DND-41 (cell line): ENCODE measurements around the gene TADA2A.

Experiments
- ATAC-seq: fragments of 200-7000 bp; cut with Tn5 transposase; 3 replicates; pipeline ENCODE4 v1.9.1; 2021; ENCODE audit warnings: low read depth; ENCODE audit not compliant: insufficient read depth
- DNase-seq: peaks from one replicate; pipeline ENCODE4 v3.0.0-alpha.2; 2020
- H2AFZ ChIP-seq: 2 replicates; pipeline ENCODE4 v1.6.0; 2012; ENCODE audit warnings: low read depth, low read length
- H3K27ac ChIP-seq: 2 replicates; pipeline ENCODE4 v1.5.1; 2012; ENCODE audit warnings: low read length, inconsistent platforms
- H3K27me3 ChIP-seq: fragments of 200-600 bp; sonication (generic); 2 replicates; pipeline ENCODE4 v1.6.0; 2012; ENCODE audit warnings: low read length, mild to moderate bottlenecking, inconsistent platforms; ENCODE audit not compliant: insufficient read depth, poor library complexity
- H3K36me3 ChIP-seq: 2 replicates; pipeline ENCODE4 v1.5.1; 2012; ENCODE audit warnings: low read length, inconsistent platforms; ENCODE audit not compliant: insufficient read depth
- H3K4me1 ChIP-seq: 2 replicates; pipeline ENCODE4 v1.5.1; 2012; ENCODE audit warnings: mild to moderate bottlenecking, low read length; ENCODE audit not compliant: insufficient read depth
- H3K4me2 ChIP-seq: 2 replicates; pipeline ENCODE4 v1.6.0; 2012; ENCODE audit warnings: mild to moderate bottlenecking, moderate library complexity, low read length, inconsistent platforms; ENCODE audit not compliant: insufficient read depth
- H3K4me3 ChIP-seq, 2 experiments: fragments of 200-600 bp in 1 of 2; shearing (Covaris generic) in 1 of 2; 2 replicates each; pipeline ENCODE4 v1.5.1; 2012 to 2016; ENCODE audit warnings: inconsistent platforms in 2 of 2, low read length in 2 of 2, mild to moderate bottlenecking in 2 of 2, low read depth in 1 of 2, moderate library complexity in 1 of 2
- H3K79me2 ChIP-seq: 2 replicates; pipeline ENCODE4 v1.6.0; 2012; ENCODE audit warnings: low read length, inconsistent platforms; ENCODE audit not compliant: insufficient read depth
- H3K9ac ChIP-seq: 2 replicates; pipeline ENCODE4 v1.6.0; 2012; ENCODE audit warnings: low read depth, mild to moderate bottlenecking, inconsistent platforms, low read length, moderate library complexity
- H3K9me3 ChIP-seq: 2 replicates; pipeline ENCODE4 v1.5.1; 2012; ENCODE audit warnings: low read length, moderate library complexity, mild to moderate bottlenecking, inconsistent platforms; ENCODE audit not compliant: insufficient read depth, severe bottlenecking
- H4K20me1 ChIP-seq: 2 replicates; pipeline ENCODE4 v1.6.0; 2012; ENCODE audit warnings: low read length; ENCODE audit not compliant: insufficient read depth
- EZH2 ChIP-seq: IDR thresholded peaks from 3 replicates; pipeline ENCODE4 v1.6.1; 2012; ENCODE audit warnings: borderline replicate concordance, low read depth, mild to moderate bottlenecking, moderate library complexity, low read length, inconsistent platforms; ENCODE audit not compliant: severe bottlenecking
- TF ChIP-seq, protein P1 (sequence below): IDR thresholded peaks from 2 replicates; pipeline ENCODE4 v1.5.1; 2012; ENCODE audit warnings: borderline replicate concordance, low read length, moderate library complexity, mild to moderate bottlenecking; ENCODE audit not compliant: poor library complexity, severe bottlenecking; ENCODE audit errors: extremely low read depth

The TADA2A gene

DNA sequence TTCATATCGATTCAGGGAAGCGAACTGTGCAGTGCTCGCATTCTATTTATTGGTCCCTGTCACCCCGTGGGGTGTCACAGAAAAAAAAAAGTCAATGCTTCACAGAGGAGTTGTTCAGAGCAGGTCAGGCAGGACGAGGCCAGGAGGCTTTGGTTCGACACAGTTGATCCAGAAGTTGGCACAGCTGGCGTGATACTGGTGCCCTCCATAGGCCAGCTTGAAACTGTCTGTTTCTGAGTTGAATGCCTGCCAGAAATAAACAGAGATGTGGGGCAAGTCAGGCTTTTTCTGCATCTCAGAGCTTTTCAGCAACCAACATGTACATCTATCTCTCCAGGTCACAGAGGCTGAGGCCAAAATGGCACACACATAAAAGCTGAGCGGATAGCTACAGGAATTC is 112.1 kb downstream of the TADA2A start:
- no peak overlapping the region for H3K4me3 ChIP-seq

DNA sequence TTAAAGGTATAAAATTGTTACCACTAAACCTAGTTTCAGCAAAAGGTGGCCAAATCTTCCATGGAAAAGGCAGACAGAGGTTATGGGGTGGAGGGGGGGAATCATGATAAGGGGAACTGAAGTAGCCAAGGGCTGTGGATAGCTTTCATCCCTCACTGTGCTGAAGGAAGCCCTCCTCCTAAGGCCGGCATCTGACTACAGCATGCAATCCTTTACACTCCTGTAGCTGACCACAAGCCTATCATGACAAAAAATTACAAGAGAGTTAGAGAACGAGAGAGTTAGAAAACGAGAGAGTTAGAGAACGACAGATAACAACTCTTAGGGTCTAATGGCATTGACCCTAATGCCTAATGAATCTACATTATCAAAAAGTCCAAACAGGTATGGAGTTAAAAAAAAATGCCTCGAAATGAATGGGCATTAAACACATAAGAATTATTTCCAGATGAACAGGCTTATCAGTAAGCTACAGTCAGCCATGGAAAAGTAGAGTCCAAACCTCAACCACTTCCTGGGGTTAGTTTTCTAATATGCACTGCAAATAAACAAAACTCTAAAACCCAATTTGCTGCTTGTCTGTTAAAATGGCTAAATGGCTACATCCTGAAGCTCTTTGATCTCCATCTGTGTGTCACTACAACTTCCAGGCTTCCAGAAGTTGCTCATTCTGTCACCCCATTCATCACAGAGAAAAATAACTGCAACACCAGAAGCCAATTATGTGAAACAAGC is 112.7 kb downstream of the TADA2A start:
- DNase-seq: no peak
- H3K27me3 ChIP-seq: no peaks in the 10 kb centered on the region
- H3K9ac ChIP-seq: no peak overlapping the region
- no peak overlapping the region for H3K4me2 ChIP-seq
- H3K4me3 ChIP-seq: no peak overlapping the region
- H3K9me3 ChIP-seq: no peaks in the 10 kb centered on the region
- no peaks in the 10 kb centered on the region for H3K4me1 ChIP-seq
- no peaks in the 10 kb centered on the region for H3K79me2 ChIP-seq
- peaks cover 76% of the 10 kb centered on the region for H3K36me3 ChIP-seq
- H3K27ac ChIP-seq: peak overlapping the region; percentile 12
- no peak overlapping the region for H2AFZ ChIP-seq
- no peaks in the 10 kb centered on the region for H4K20me1 ChIP-seq
- no peak for TF ChIP-seq EZH2
- TF ChIP-seq, protein P1, sequence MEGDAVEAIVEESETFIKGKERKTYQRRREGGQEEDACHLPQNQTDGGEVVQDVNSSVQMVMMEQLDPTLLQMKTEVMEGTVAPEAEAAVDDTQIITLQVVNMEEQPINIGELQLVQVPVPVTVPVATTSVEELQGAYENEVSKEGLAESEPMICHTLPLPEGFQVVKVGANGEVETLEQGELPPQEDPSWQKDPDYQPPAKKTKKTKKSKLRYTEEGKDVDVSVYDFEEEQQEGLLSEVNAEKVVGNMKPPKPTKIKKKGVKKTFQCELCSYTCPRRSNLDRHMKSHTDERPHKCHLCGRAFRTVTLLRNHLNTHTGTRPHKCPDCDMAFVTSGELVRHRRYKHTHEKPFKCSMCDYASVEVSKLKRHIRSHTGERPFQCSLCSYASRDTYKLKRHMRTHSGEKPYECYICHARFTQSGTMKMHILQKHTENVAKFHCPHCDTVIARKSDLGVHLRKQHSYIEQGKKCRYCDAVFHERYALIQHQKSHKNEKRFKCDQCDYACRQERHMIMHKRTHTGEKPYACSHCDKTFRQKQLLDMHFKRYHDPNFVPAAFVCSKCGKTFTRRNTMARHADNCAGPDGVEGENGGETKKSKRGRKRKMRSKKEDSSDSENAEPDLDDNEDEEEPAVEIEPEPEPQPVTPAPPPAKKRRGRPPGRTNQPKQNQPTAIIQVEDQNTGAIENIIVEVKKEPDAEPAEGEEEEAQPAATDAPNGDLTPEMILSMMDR: no peak
- ATAC-seq: no peak

More for the DNA sequence above, 112.1 kb downstream of the TADA2A start:
- ATAC-seq (no peak), DNase-seq (no peak)
- no peaks in the 10 kb centered on the region for H3K79me2 ChIP-seq
- no peak overlapping the region for H3K4me2 ChIP-seq
- peaks cover 2% of the 10 kb centered on the region; the same call in 1 of the 2 replicates for H4K20me1 ChIP-seq
- H3K9me3 ChIP-seq: no peaks in the 10 kb centered on the region
- no peak overlapping the region for H2AFZ ChIP-seq
- H3K27ac ChIP-seq: no peak overlapping the region
- TF ChIP-seq, protein P1: no peak
- no peak for TF ChIP-seq EZH2
- peaks cover 74% of the 10 kb centered on the region for H3K36me3 ChIP-seq
- H3K9ac ChIP-seq: no peak overlapping the region
- H3K4me1 ChIP-seq: no peaks in the 10 kb centered on the region
- no peaks in the 10 kb centered on the region for H3K27me3 ChIP-seq

DNA sequence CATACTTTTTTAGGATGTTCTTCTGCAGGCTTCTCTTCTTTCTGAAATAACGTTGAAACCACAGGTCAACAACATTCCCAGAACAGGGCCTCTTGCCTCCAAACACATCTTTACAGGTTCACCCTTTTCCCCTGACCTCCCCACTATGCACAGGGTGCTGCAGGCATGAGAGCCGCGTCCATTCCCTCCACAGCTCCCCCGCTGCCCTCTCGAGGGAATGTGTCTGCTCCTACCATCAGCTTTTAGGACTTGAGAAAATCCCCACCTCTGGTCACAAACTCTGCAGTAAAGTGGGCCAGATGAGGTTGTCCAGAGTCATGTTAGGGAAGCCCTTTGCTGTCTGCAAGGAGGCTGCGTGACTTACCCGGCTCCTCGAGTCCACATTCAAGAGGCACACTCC is 113.5 kb downstream of the TADA2A start:
- H3K36me3 ChIP-seq: peaks cover 80% of the 10 kb centered on the region
- no peaks in the 10 kb centered on the region for H3K9me3 ChIP-seq
- H3K9ac ChIP-seq: no peak overlapping the region
- H4K20me1 ChIP-seq: no peaks in the 10 kb centered on the region
- TF ChIP-seq, protein P1: no peak
- TF ChIP-seq EZH2: no peak
- ATAC-seq: no peak
- H2AFZ ChIP-seq: no peak overlapping the region
- no peak for DNase-seq
- H3K4me1 ChIP-seq: no peaks in the 10 kb centered on the region
- H3K27me3 ChIP-seq: no peaks in the 10 kb centered on the region
- H3K27ac ChIP-seq: no peak overlapping the region
- H3K4me2 ChIP-seq: no peak overlapping the region
- H3K4me3 ChIP-seq: no peak overlapping the region
- H3K79me2 ChIP-seq: no peaks in the 10 kb centered on the region

DNA sequence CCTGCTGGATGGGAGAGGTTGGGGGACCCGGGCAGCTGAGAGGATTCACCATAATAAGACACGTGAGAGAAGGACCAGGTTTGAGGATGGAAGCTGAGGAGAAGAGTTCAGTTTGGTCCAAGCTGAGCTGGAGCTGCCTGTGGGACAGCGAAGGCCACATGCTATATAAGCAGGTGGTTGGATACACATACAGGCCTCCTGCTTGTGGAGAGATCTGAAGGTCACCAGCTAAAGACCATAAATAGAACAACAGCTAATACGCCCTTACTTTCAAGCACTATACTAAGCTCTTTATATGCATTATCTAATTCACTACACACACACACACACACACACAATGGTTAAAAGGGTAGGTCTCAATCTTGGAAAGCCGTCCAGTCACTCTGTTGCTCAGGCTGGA is 115.1 kb downstream of the TADA2A start:
- H3K4me2 ChIP-seq: no peak overlapping the region
- TF ChIP-seq, protein P1: no peak
- no peak for TF ChIP-seq EZH2
- peaks cover 79% of the 10 kb centered on the region for H3K36me3 ChIP-seq
- no peak for DNase-seq
- no peaks in the 10 kb centered on the region for H3K79me2 ChIP-seq
- no peaks in the 10 kb centered on the region for H4K20me1 ChIP-seq
- no peak overlapping the region for H2AFZ ChIP-seq
- H3K9ac ChIP-seq: no peak overlapping the region
- no peak overlapping the region for H3K4me3 ChIP-seq
- no peaks in the 10 kb centered on the region for H3K27me3 ChIP-seq
- no peak overlapping the region for H3K27ac ChIP-seq
- ATAC-seq: no peak
- H3K4me1 ChIP-seq: no peaks in the 10 kb centered on the region
- no peaks in the 10 kb centered on the region for H3K9me3 ChIP-seq
